Mucosa of gallbladder (tissue), 1 donor: ENCODE data around the gene PREX1. TPM values are rescaled to one million over a fixed set of nuclear protein-coding genes. Genes with fewer than 3 reads are reported as not detected.
A peak's percentile ranks its signal among the peaks of the same experiment; 100 is the strongest.

Experiments
- DNase-seq: peaks from one replicate; pipeline ENCODE4 v3.0.0-alpha.2; 2020; ENCODE audit warnings: low spot score
- total RNA-seq: library from RNA; stranded (reverse); gene quantifications from one replicate; pipeline ENCODE4 v1.2.1, GENCODE V29; 2021
- donor health status: DM: no; HTN: no; CAD: no.

The PREX1 gene
- total RNA-seq, 1 donor from 2014 or later = 29.8 TPM

DNA sequence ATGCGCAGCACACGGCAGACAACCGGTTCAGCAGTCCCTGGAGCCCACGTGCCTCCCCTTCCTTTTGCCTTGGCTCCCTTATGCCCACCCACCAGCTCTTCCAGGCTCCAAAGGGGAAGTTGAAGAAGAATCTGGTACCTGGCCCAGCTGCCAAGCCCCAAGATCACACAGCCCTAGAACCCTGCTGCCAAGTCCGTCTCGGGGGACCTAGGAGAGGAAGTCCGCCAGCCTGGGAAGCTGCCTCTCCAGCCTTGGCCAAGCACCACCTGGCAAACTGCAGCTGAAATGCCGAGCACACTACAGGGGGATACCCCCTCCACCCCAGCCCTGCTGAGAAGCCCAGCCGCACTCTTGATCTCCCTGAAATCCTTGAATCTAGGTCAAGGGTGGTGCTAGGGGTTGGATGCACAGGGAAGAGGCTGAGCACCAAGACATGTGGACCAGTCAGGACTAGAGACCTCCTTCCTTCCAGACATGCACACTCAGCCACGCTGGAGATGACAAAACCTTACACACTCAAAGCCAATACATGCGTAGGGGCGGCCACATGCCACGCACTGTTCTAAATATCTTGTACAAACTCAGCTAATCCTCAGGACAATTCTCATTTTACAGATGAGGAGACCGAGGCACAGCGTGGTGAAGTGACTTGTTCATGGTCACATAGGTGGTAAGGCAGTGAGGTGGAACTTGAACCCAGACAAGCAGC, 124.1 kb downstream of the PREX1 start:
- no peak for DNase-seq

DNA sequence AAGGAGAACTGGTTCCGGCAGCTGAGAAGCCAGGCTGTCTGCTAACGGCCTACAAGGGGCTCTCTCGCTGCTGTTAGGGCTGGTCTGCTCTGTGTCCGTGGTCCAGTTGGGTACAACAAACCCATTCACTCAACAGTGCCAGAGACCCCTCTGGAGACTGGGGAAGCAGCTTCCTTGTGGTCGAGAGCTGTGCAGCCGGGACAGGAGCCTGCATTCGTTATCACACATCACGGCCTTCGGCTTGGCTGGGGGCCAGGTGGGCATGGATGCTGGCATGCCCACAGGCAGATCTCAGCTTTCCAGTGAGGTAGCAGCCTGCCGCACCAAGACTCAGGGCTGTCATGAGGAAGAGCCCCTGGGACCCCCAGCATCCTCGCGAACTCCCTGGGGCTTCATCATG, 124.7 kb downstream of the PREX1 start:
- DNase-seq = no peak

- no peak for DNase-seq
Measured at GRCh38 chr20:48702455-48702913, 125.3 kb downstream of the PREX1 start.

DNA sequence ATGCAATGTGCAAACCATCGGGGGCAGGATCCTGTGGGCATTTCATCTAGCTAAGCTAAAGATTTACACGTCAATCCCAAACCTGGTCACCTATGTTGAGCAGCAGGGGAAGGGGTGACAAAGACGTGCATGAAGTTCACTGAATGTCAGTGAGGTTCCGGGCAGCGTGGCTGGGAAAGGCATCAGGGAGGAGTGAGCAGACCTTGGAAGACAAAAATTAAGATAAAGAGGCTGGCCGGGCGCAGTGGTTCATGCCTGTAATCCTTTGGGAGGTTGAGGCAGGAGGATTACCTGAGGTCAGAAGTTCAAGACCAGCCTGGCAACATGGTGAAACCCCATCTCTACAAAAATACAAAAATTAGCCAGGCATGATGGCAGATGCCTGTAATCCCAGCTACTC, 126.1 kb downstream of the PREX1 start:
- no peak for DNase-seq

DNA sequence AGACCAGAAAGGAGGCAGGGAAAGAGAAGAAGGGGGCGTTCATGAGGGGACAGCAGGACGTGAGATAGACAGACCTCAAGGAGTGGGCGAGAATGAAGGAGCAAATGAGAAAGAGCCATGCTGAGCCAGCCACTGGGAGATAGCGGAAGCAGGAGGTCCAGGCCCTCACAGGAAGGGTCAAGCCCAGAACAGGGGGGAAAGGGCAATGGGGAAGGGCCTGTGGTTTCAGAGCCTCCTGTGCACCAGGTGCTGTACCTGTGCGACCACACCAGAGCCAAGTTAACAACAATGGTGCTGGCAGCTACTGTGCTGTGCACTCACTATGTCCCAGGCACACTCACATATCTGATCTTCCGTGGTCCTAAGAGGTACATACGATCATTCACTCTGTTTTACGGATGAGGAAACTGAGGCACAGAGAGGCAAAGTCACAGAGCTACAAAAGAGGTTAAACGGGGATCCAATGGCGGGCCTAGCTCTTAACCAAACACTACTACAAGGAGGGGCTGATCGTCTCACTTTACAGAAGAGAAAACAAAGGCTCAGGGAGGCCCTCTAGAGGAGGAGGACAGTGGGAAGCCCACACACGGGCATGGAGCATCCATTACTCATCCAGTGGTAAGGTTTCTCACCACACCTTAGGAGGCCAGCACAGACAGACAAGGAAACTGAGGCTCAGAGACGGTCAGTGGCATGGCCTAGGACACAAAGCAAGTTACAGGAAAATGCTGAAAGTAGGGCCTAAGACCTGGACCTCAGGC, 129.1 kb downstream of the PREX1 start:
- DNase-seq = no peak

DNA sequence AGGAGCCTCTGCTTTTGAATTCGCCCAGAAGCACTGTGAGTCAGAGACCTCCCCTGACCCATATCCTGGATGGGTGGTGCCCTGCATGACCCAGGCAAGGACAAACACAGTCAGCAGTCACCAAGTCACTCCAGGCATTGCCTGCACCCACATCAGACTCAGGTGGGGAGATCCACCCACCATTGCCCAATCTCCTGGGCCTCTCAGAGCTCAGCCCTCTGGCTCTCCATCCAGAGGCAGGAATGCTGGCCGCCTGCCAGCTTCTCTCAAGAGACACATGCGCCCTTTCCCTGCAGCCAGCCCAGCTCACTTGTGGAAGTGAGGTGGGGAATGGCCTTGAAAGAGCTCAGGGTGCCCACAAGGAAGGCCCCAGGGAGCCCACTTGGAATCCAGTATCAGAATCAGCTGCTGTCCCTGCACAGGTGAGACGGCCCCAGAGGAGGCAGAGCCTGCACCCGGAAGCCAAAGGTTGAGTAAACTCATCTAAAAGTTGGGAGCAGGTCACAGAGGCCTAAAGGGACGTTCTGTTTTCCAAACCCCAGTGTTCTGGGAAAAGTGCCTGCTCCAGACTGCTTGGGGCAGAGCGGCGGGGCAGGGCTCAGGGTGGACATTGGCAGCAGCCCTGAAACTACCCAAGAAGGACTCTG, 129.8 kb downstream of the PREX1 start:
- DNase-seq = peak; percentile 63

- DNase-seq = no peak
Measured at GRCh38 chr20:48696671-48697070, 131.1 kb downstream of the PREX1 start.

- no peak for DNase-seq
Measured at GRCh38 chr20:48695738-48696137, 132.1 kb downstream of the PREX1 start.

GRCh38 chr20:48695255-48695654, 132.5 kb downstream of the PREX1 start:
- DNase-seq = no peak

- DNase-seq = no peak
Measured at GRCh38 chr20:48694381-48694865, 133.4 kb downstream of the PREX1 start.

DNA sequence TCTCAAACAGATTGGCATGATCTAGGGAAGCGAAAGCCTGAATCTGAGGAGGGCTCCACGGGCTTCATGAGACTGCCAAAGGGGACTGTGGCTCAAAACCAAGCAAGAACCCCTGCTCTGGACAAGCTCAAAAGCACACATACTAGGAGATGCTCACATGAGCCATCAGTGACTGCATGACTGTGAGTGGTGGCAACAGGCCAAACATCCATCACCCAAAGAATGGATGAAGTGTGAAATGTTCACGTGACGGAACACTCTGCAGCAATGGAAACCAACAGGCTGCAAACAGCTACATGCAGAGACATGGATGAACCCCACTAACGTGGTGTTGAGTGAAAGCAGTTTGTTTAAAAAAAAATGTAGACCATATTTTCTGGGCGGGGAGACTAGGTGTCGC, 136.3 kb downstream of the PREX1 start:
- no peak for DNase-seq

GRCh38 chr20:48690888-48691287, 136.9 kb downstream of the PREX1 start:
- DNase-seq = no peak

DNA sequence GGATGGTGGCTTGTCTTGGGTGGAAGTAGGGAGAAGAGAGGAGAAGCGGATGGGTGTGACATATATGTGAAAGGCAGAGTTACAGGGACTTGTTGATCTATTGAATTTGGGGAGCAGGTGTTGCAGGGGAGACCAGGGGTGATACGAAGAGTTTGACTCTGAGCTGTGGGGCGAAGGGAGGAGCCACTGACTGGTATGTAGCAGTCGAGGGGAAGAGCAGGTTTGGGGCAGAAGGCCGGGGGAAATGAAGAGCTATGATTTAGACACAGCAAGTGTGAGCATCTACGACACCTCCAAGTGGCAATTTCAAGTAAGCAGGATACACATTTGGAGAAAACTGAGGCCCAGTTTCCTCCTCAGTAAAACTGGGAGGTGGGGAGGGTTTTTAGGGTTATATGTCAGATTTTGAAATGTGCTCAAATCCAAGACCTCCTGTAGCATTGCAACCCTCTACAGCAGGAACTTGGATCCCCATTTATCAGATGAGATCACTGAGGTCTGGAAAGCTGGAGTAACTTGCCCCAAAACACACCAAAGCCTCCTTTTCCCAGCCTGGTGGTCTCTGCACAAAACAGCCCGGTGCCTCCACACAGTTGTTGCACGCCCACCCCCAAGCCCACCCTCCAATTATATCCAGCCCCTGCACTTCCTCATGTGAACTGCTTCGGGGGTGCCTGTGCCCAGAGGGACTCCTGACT, 137.8 kb downstream of the PREX1 start:
- DNase-seq = no peak

- DNase-seq = no peak
Measured at GRCh38 chr20:48689388-48689787, 138.4 kb downstream of the PREX1 start.

GRCh38 chr20:48688579-48688978, 139.2 kb downstream of the PREX1 start:
- no peak for DNase-seq

- no peak for DNase-seq
Measured at GRCh38 chr20:48687117-48687800, 140.5 kb downstream of the PREX1 start.

- DNase-seq = no peak
Measured at GRCh38 chr20:48686238-48687116, 141.3 kb downstream of the PREX1 start.

DNA sequence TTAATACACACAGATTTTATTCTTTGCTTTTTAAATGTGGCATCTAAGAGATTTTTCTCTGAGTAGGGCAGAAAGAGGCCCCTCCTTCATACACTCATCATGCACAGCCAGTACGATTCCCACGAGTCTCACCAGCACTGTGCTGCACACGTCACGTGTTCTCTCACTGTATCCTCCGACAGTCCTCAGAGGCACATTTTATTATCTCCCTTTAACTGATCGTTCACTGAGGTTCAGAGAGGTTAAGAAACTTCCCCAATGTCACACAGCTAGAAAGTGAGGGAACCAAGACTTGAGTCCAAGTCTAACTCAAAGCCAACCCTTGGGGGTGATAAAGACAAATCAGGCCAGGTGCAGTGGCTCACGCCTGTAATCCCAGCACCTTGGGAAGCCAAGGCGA, 142.5 kb downstream of the PREX1 start:
- no peak for DNase-seq

GRCh38 chr20:48684501-48685041, 143.2 kb downstream of the PREX1 start:
- no peak for DNase-seq
